ENCODE results near the gene BSN.

BSN gene

GRCh38 chr3:49591615-49592014 lies 37.3 kb downstream of the BSN start:
- in situ Hi-C loops (cut with MboI; ENCODE audit: low sequenced_read_pairs), result no loop called here

- in situ Hi-C loops (cut with MboI; ENCODE audit: low sequenced_read_pairs), result no loop called here
Observed at GRCh38 chr3:49593041-49593440, 38.8 kb downstream of the BSN start.

- in situ Hi-C loops (cut with MboI; ENCODE audit: low sequenced_read_pairs), result no loop called here
Observed at GRCh38 chr3:49600781-49601180, 46.5 kb downstream of the BSN start.

GRCh38 chr3:49601358-49602048 lies 47.2 kb downstream of the BSN start:
- in situ Hi-C loops (cut with MboI; ENCODE audit: low sequenced_read_pairs), result no loop called here

GRCh38 chr3:49602049-49602554 lies 47.8 kb downstream of the BSN start:
- in situ Hi-C loops (cut with MboI; ENCODE audit: low sequenced_read_pairs), result no loop called here

- in situ Hi-C loops (cut with MboI; ENCODE audit: low sequenced_read_pairs), result no loop called here
Observed at GRCh38 chr3:49602877-49603411, 48.7 kb downstream of the BSN start.

GRCh38 chr3:49606427-49606826 lies 52.1 kb downstream of the BSN start:
- in situ Hi-C loops (cut with MboI; ENCODE audit: low sequenced_read_pairs), result no loop called here

- in situ Hi-C loops (cut with MboI; ENCODE audit: low sequenced_read_pairs), result no loop called here
Observed at GRCh38 chr3:49607105-49607591, 52.9 kb downstream of the BSN start.

GRCh38 chr3:49607796-49608195 lies 53.5 kb downstream of the BSN start:
- in situ Hi-C loops (cut with MboI; ENCODE audit: low sequenced_read_pairs), result no loop called here

- in situ Hi-C loops (cut with MboI; ENCODE audit: low sequenced_read_pairs), result no loop called here
Observed at GRCh38 chr3:49609314-49609713, 55.0 kb downstream of the BSN start.

GRCh38 chr3:49609815-49610214 lies 55.5 kb downstream of the BSN start:
- in situ Hi-C loops (cut with MboI; ENCODE audit: low sequenced_read_pairs), result no loop called here

GRCh38 chr3:49610666-49611280 lies 56.5 kb downstream of the BSN start:
- in situ Hi-C loops (cut with MboI; ENCODE audit: low sequenced_read_pairs), result no loop called here

GRCh38 chr3:49611291-49611690 lies 57.0 kb downstream of the BSN start:
- in situ Hi-C loops (cut with MboI; ENCODE audit: low sequenced_read_pairs), result no loop called here

- in situ Hi-C loops (cut with MboI; ENCODE audit: low sequenced_read_pairs), result no loop called here
Observed at GRCh38 chr3:49611719-49612118, 57.4 kb downstream of the BSN start.

GRCh38 chr3:49614936-49615335 lies 60.7 kb downstream of the BSN start:
- in situ Hi-C loops (cut with MboI; ENCODE audit: low sequenced_read_pairs), result no loop called here

- in situ Hi-C loops (cut with MboI; ENCODE audit: low sequenced_read_pairs), result no loop called here
Observed at GRCh38 chr3:49616061-49616460, 61.8 kb downstream of the BSN start.

GRCh38 chr3:49616491-49616941 lies 62.2 kb downstream of the BSN start:
- in situ Hi-C loops (cut with MboI; ENCODE audit: low sequenced_read_pairs), result no loop called here

GRCh38 chr3:49617390-49618013 lies 63.2 kb downstream of the BSN start:
- in situ Hi-C loops (cut with MboI; ENCODE audit: low sequenced_read_pairs), result no loop called here

- in situ Hi-C loops (cut with MboI; ENCODE audit: low sequenced_read_pairs), result no loop called here
Observed at GRCh38 chr3:49618412-49618811, 64.1 kb downstream of the BSN start.

GRCh38 chr3:49619649-49620048 lies 65.4 kb downstream of the BSN start:
- in situ Hi-C loops (cut with MboI; ENCODE audit: low sequenced_read_pairs), result no loop called here

GRCh38 chr3:49620728-49621127 lies 66.5 kb downstream of the BSN start:
- in situ Hi-C loops (cut with MboI; ENCODE audit: low sequenced_read_pairs), result no loop called here

GRCh38 chr3:49623071-49623470 lies 68.8 kb downstream of the BSN start:
- in situ Hi-C loops (cut with MboI; ENCODE audit: low sequenced_read_pairs), result no loop called here
